Nephron (organoid): Measurements from ENCODE around the gene NAE1.
"Not testable (repeated sequence)": the region's sequence is repeated elsewhere in the genome, so short reads cannot be mapped to it uniquely, and the experiment has no call there.

Experiments used
- H3K27ac Mint-ChIP-seq, 3 experiments: 2 replicates each; pipeline ENCODE4 v1.8.0; 2020; ENCODE audit warnings: mixed read lengths in 3 of 3, mild to moderate bottlenecking in 2 of 3, moderate library complexity in 1 of 3
- H3K27me3 Mint-ChIP-seq: 2 replicates; pipeline ENCODE4 v1.8.0; 2021; ENCODE audit warnings: low read depth, mild to moderate bottlenecking, moderate library complexity, mixed read lengths
- H3K36me3 Mint-ChIP-seq: 2 replicates; pipeline ENCODE4 v1.8.0; 2020; ENCODE audit warnings: low read depth, mixed read lengths
- H3K4me1 Mint-ChIP-seq: 2 replicates; pipeline ENCODE4 v1.8.0; 2020; ENCODE audit warnings: mixed read lengths
- H3K4me3 Mint-ChIP-seq, 3 experiments: 2 replicates each; pipeline ENCODE4 v1.8.0; 2020; ENCODE audit warnings: mild to moderate bottlenecking in 3 of 3, mixed read lengths in 3 of 3, moderate library complexity in 2 of 3
- H3K9me3 Mint-ChIP-seq: 2 replicates; pipeline ENCODE4 v1.8.0; 2020; ENCODE audit warnings: mixed read lengths
- TF ChIP-seq, protein P1 (sequence below), 3 experiments: fragments of 200-600 bp; sonication (generic); IDR thresholded peaks; one replicate each; pipeline ENCODE4 v1.5.0; 2021; ENCODE audit warnings: antibody characterized with exemption in 3 of 3; ENCODE audit not compliant: unreplicated experiment in 3 of 3

The NAE1 gene

DNA sequence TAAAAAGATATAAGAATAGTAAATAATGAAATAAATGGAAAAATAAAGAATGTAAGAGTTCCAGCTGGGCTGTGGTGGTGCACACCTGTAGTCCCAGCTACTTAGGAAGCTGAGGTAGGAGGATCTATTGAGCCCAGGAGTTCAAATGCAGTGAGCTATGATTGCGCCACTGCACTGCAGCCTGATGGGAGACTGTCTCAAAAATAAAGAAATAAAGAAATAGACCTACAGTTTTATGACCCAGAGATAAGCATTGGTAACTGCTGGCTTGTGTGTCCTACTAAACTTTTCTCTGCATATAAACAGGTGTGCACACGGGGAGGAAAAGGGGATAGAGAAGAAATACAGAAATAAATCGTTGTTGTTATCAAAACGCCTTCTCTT is 41.8 kb upstream of the NAE1 start:
- Mint-ChIP-seq H3K27ac (peak overlapping the region in 1 of 3 experiments; percentile 19), H3K9me3 (no peaks in the 10 kb centered on the region), H3K27me3 (peaks cover 9% of the 10 kb centered on the region), H3K36me3 (no peaks in the 10 kb centered on the region), H3K4me3 (peak overlapping the region; percentile 55 to 81 (median 75)), H3K4me1 (peaks cover 14% of the 10 kb centered on the region)
- TF ChIP-seq, protein P1, sequence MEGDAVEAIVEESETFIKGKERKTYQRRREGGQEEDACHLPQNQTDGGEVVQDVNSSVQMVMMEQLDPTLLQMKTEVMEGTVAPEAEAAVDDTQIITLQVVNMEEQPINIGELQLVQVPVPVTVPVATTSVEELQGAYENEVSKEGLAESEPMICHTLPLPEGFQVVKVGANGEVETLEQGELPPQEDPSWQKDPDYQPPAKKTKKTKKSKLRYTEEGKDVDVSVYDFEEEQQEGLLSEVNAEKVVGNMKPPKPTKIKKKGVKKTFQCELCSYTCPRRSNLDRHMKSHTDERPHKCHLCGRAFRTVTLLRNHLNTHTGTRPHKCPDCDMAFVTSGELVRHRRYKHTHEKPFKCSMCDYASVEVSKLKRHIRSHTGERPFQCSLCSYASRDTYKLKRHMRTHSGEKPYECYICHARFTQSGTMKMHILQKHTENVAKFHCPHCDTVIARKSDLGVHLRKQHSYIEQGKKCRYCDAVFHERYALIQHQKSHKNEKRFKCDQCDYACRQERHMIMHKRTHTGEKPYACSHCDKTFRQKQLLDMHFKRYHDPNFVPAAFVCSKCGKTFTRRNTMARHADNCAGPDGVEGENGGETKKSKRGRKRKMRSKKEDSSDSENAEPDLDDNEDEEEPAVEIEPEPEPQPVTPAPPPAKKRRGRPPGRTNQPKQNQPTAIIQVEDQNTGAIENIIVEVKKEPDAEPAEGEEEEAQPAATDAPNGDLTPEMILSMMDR (IDR thresholded peaks at IDR 0.05; ENCODE audit: unreplicated experiment in 3 of 3), result no peak

GRCh38 chr16:66871840-66872239 is 41.1 kb upstream of the NAE1 start:
- TF ChIP-seq, protein P1 (IDR thresholded peaks at IDR 0.05; ENCODE audit: unreplicated experiment in 3 of 3), result no peak
- Mint-ChIP-seq H3K27ac (no peak overlapping the region), H3K36me3 (no peaks in the 10 kb centered on the region), H3K4me1 (peaks cover 14% of the 10 kb centered on the region), H3K9me3 (no peaks in the 10 kb centered on the region), H3K4me3 (peak overlapping the region in 1 of 3 experiments; percentile 12), H3K27me3 (peaks cover 9% of the 10 kb centered on the region)

DNA sequence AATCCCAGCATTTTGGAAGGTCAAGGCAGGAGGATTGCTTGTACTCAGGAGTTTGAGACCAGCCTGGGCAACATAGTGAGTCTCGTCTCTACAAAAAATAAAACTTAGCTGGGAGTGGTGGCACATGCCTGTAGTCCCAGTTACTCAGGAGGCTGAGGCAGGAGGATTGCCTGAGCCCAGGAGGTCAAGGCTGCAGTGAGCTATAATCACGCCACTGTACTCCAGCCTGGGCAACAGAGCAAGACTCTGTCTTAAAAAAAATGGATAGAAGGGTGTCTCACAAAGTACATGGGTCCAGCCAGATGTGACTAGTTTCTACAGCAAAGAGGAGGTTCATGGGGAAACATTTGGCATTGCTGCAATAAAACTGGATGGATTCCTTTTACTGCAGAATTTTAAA is 40.6 kb upstream of the NAE1 start:
- peaks cover 14% of the 10 kb centered on the region for H3K4me1 Mint-ChIP-seq
- not testable (repeated sequence) for H3K27ac Mint-ChIP-seq, H3K9me3 Mint-ChIP-seq, H3K36me3 Mint-ChIP-seq, H3K27me3 Mint-ChIP-seq
- H3K4me3 Mint-ChIP-seq, result peak overlapping the region in 1 of 3 experiments; percentile 20

GRCh38 chr16:66869424-66869823 is 38.6 kb upstream of the NAE1 start:
- Mint-ChIP-seq H3K9me3 (no peaks in the 10 kb centered on the region), H3K4me1 (peaks cover 12% of the 10 kb centered on the region), H3K4me3 (no peak overlapping the region), H3K27me3 (peaks cover 14% of the 10 kb centered on the region), H3K36me3 (no peaks in the 10 kb centered on the region), H3K27ac (no peak overlapping the region)
- TF ChIP-seq, protein P1 (IDR thresholded peaks at IDR 0.05; ENCODE audit: unreplicated experiment in 3 of 3), result no peak

- no peak overlapping the region for H3K27ac Mint-ChIP-seq
- no peaks in the 10 kb centered on the region for H3K4me1 Mint-ChIP-seq
- H3K36me3 Mint-ChIP-seq, result no peaks in the 10 kb centered on the region
- TF ChIP-seq, protein P1 (IDR thresholded peaks at IDR 0.05; ENCODE audit: unreplicated experiment in 3 of 3), result no peak
- H3K9me3 Mint-ChIP-seq, result no peaks in the 10 kb centered on the region
- peaks cover 12% of the 10 kb centered on the region for H3K27me3 Mint-ChIP-seq
- H3K4me3 Mint-ChIP-seq, result no peak overlapping the region
Observed at GRCh38 chr16:66863707-66864106, 32.9 kb upstream of the NAE1 start.

- H3K4me3 Mint-ChIP-seq, result no peak overlapping the region
- H3K36me3 Mint-ChIP-seq, result no peaks in the 10 kb centered on the region
- no peaks in the 10 kb centered on the region for H3K9me3 Mint-ChIP-seq
- H3K27me3 Mint-ChIP-seq, result peaks cover 8% of the 10 kb centered on the region
- TF ChIP-seq, protein P1 (IDR thresholded peaks at IDR 0.05; ENCODE audit: unreplicated experiment in 3 of 3), result no peak
- H3K27ac Mint-ChIP-seq, result no peak overlapping the region
- no peaks in the 10 kb centered on the region for H3K4me1 Mint-ChIP-seq
Observed at GRCh38 chr16:66862023-66862520, 31.3 kb upstream of the NAE1 start.
